HEK293 (cell line): Measurements from ENCODE around the gene PMM1.

ENCODE experiments used
- GLIS1 ChIP-seq: fragments of 450-650 bp; formaldehyde crosslinking; IDR thresholded peaks from 2 replicates; pipeline ENCODE4 v1.5.1; 2016; ENCODE audit warnings: missing biosample characterization, missing genetic modification characterization
- RBAK ChIP-seq: fragments of 450-650 bp; formaldehyde crosslinking; IDR thresholded peaks from 2 replicates; pipeline ENCODE4 v1.5.1; 2016; ENCODE audit warnings: missing biosample characterization, missing genetic modification characterization
- SP2 ChIP-seq: fragments of 450-650 bp; formaldehyde crosslinking; IDR thresholded peaks from 2 replicates; pipeline ENCODE4 v1.5.1; 2016; ENCODE audit warnings: missing biosample characterization, missing genetic modification characterization
- SP3 ChIP-seq: fragments of 450-650 bp; formaldehyde crosslinking; IDR thresholded peaks from 2 replicates; pipeline ENCODE4 v1.5.1; 2016; ENCODE audit warnings: missing biosample characterization, missing genetic modification characterization
- SP7 ChIP-seq: fragments of 450-650 bp; formaldehyde crosslinking; IDR thresholded peaks from 2 replicates; pipeline ENCODE4 v1.5.1; 2016; ENCODE audit warnings: missing biosample characterization, missing genetic modification characterization
- ZBTB20 ChIP-seq: fragments of 450-650 bp; formaldehyde crosslinking; IDR thresholded peaks from 2 replicates; pipeline ENCODE4 v1.5.1; 2016; ENCODE audit warnings: missing biosample characterization, missing genetic modification characterization
- ZEB2 ChIP-seq: fragments of 450-650 bp; formaldehyde crosslinking; IDR thresholded peaks from 2 replicates; pipeline ENCODE4 v1.5.1; 2016; ENCODE audit warnings: missing biosample characterization, missing genetic modification characterization
- ZIC2 ChIP-seq: fragments of 450-650 bp; formaldehyde crosslinking; IDR thresholded peaks from 2 replicates; pipeline ENCODE4 v1.5.1; 2016; ENCODE audit warnings: missing biosample characterization, missing genetic modification characterization
- ZNF274 ChIP-seq, 2 experiments: fragments of 200-500 bp in 1 of 2; fragments of 450-650 bp in 1 of 2; sonication (Bioruptor generic) in 1 of 2; formaldehyde crosslinking in 1 of 2; IDR thresholded peaks; 2 replicates each; pipeline versions ENCODE4 v1.5.1 to v1.6.1; 2014 to 2016; ENCODE audit warnings: borderline replicate concordance in 1 of 2, inconsistent platforms in 1 of 2, low read length in 1 of 2, missing biosample characterization in 1 of 2, missing genetic modification characterization in 1 of 2
- ZNF292 ChIP-seq: fragments of 450-650 bp; formaldehyde crosslinking; IDR thresholded peaks from 2 replicates; pipeline ENCODE4 v1.5.1; 2016; ENCODE audit warnings: low read depth, missing biosample characterization, missing genetic modification characterization, borderline replicate concordance
- ZNF335 ChIP-seq: fragments of 450-650 bp; formaldehyde crosslinking; conservative IDR thresholded peaks from 2 replicates; pipeline ENCODE4 v1.5.1; 2016; ENCODE audit warnings: missing biosample characterization, missing genetic modification characterization
- ZNF394 ChIP-seq: fragments of 450-650 bp; formaldehyde crosslinking; IDR thresholded peaks from 2 replicates; pipeline ENCODE4 v1.5.1; 2016; ENCODE audit warnings: missing biosample characterization, missing genetic modification characterization, mild to moderate bottlenecking, moderate library complexity, borderline replicate concordance
- ZNF501 ChIP-seq: fragments of 450-650 bp; formaldehyde crosslinking; IDR thresholded peaks from 2 replicates; pipeline ENCODE4 v1.5.1; 2016; ENCODE audit warnings: missing biosample characterization, missing genetic modification characterization
- ZNF654 ChIP-seq: fragments of 450-650 bp; formaldehyde crosslinking; IDR thresholded peaks from 2 replicates; pipeline ENCODE4 v1.5.1; 2016; ENCODE audit warnings: low read depth, missing biosample characterization, missing genetic modification characterization
- ZNF785 ChIP-seq: fragments of 450-650 bp; formaldehyde crosslinking; IDR thresholded peaks from 2 replicates; pipeline ENCODE4 v1.5.1; 2016; ENCODE audit warnings: missing biosample characterization, missing genetic modification characterization
- TF ChIP-seq, protein P1 (sequence below): fragments of 450-650 bp; formaldehyde crosslinking; IDR thresholded peaks from 2 replicates; pipeline ENCODE4 v1.5.1; 2016; ENCODE audit warnings: missing biosample characterization, missing genetic modification characterization
- TF ChIP-seq, protein P2 (sequence below): fragments of 450-650 bp; formaldehyde crosslinking; IDR thresholded peaks from 2 replicates; pipeline ENCODE4 v1.5.1; 2016; ENCODE audit warnings: missing biosample characterization, missing genetic modification characterization
- TF ChIP-seq, protein P3 (sequence below): fragments of 450-650 bp; formaldehyde crosslinking; optimal IDR thresholded peaks from 2 replicates; pipeline ENCODE3; 2016; ENCODE audit warnings: missing biosample characterization, mild to moderate bottlenecking, missing genetic modification characterization
- TF ChIP-seq, protein P4 (sequence below): fragments of 450-650 bp; formaldehyde crosslinking; IDR thresholded peaks from 2 replicates; pipeline ENCODE4 v1.5.1; 2016; ENCODE audit warnings: missing biosample characterization, missing genetic modification characterization
- TF ChIP-seq, protein P5 (sequence below): fragments of 450-650 bp; formaldehyde crosslinking; IDR thresholded peaks from 2 replicates; pipeline ENCODE4 v1.5.1; 2016; ENCODE audit warnings: missing biosample characterization, missing genetic modification characterization
- TF ChIP-seq, protein P6 (sequence below): fragments of 450-650 bp; formaldehyde crosslinking; IDR thresholded peaks from 2 replicates; pipeline ENCODE4 v1.5.1; 2016; ENCODE audit warnings: missing biosample characterization, missing genetic modification characterization
- TF ChIP-seq, protein P7 (sequence below): fragments of 450-650 bp; formaldehyde crosslinking; IDR thresholded peaks from 2 replicates; pipeline ENCODE4 v1.5.1; 2017; ENCODE audit warnings: missing biosample characterization, missing genetic modification characterization
- TF ChIP-seq, protein P8 (sequence below): fragments of 450-650 bp; formaldehyde crosslinking; IDR thresholded peaks from 2 replicates; pipeline ENCODE4 v1.5.1; 2016; ENCODE audit warnings: missing biosample characterization, missing genetic modification characterization

Gene PMM1

DNA sequence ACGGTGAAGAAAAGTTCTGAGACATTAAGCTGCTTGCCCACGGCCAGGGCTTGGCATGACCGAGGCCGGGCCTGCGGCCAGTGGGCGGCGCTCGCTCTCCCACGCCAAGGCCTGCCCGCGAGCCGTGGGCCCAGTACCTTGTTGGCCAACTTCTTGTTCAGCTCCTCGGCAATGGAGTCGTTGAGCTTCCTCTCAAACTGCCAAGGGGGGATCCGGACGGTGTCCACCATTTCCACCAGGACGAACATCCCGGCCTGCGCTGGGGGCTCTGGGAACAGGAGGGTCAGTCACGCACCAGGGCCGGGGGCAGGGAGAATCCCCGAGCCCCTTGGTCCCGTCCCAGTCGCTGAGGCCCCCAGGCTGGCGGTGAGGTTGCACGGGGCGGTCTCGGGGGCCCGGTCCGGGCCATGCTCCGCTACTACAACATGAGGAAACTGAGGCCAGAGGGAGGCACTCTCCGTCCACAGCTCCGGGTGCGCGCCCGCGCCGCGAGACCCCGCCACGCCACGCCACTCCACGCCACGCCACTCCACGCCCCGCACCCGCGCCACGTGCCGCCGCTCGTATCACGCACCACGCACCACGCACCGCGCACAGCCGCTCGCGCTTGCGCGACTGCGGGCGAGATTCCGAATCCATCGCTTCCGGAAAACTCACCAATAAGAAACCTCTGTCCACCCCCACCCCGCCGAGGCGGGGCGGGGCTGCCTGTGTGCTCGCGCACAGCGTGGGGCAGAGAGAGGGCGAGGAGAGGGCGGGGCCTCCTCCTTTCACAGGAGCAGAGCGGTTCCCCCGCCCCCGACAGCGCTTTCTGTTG lies 45.6 kb downstream of the PMM1 start, which contains the start of gene POLR3H (continued):
- TF ChIP-seq RBAK (tag by site-specific recombination) (no peak), SP7 (tag by site-specific recombination) (0 out of 2 replicates have a peak, but pooled peaks have one; percentile 34), ZNF292 (tag by site-specific recombination) (no peak), ZBTB20 (tag by site-specific recombination) (peak; percentile 23; the same call in 1 of the 2 replicates), ZNF654 (tag by site-specific recombination) (no peak), ZNF394 (tag by site-specific recombination) (no peak), ZNF335 (tag by site-specific recombination) (peak; percentile 76), ZNF501 (tag by site-specific recombination) (peak; percentile 76; the same call in 1 of the 2 replicates), ZNF785 (tag by site-specific recombination) (peak; percentile 84; the same call in 1 of the 2 replicates), ZEB2 (tag by site-specific recombination) (0 out of 2 replicates have a peak, but pooled peaks have one; percentile 8), ZNF274 (IDR thresholded peaks at IDR 0.05; ENCODE audit: low read length) (no peak), ZNF274 (tag by site-specific recombination; IDR thresholded peaks at IDR 0.05; ENCODE audit: borderline replicate concordance) (no peak), SP3 (tag by site-specific recombination) (peak; percentile 82), GLIS1 (tag by site-specific recombination) (peak; percentile 82; the same call in 1 of the 2 replicates), SP2 (peak; percentile 95), ZIC2 (tag by site-specific recombination) (peak; percentile 51)
- TF ChIP-seq, protein P1, sequence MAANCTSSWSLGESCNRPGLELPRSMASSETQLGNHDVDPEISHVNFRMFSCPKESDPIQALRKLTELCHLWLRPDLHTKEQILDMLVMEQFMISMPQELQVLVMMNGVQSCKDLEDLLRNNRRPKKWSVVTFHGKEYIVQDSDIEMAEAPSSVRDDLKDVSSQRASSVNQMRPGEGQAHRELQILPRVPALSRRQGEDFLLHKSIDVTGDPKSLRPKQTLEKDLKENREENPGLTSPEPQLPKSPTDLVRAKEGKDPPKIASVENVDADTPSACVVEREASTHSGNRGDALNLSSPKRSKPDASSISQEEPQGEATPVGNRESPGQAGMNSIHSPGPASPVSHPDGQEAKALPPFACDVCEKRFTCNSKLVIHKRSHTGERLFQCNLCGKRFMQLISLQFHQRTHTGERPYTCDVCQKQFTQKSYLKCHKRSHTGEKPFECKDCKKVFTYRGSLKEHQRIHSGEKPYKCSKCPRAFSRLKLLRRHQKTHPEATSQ (tag by site-specific recombination) = peak; percentile 17; the same call in 1 of the 2 replicates
- TF ChIP-seq, protein P2, sequence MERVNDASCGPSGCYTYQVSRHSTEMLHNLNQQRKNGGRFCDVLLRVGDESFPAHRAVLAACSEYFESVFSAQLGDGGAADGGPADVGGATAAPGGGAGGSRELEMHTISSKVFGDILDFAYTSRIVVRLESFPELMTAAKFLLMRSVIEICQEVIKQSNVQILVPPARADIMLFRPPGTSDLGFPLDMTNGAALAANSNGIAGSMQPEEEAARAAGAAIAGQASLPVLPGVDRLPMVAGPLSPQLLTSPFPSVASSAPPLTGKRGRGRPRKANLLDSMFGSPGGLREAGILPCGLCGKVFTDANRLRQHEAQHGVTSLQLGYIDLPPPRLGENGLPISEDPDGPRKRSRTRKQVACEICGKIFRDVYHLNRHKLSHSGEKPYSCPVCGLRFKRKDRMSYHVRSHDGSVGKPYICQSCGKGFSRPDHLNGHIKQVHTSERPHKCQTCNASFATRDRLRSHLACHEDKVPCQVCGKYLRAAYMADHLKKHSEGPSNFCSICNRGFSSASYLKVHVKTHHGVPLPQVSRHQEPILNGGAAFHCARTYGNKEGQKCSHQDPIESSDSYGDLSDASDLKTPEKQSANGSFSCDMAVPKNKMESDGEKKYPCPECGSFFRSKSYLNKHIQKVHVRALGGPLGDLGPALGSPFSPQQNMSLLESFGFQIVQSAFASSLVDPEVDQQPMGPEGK (tag by site-specific recombination) = peak; percentile 87
- TF ChIP-seq, protein P3, sequence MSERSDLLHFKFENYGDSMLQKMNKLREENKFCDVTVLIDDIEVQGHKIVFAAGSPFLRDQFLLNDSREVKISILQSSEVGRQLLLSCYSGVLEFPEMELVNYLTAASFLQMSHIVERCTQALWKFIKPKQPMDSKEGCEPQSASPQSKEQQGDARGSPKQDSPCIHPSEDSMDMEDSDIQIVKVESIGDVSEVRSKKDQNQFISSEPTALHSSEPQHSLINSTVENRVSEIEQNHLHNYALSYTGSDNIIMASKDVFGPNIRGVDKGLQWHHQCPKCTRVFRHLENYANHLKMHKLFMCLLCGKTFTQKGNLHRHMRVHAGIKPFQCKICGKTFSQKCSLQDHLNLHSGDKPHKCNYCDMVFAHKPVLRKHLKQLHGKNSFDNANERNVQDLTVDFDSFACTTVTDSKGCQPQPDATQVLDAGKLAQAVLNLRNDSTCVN (tag by site-specific recombination) = peak; percentile 71
- TF ChIP-seq, protein P4, sequence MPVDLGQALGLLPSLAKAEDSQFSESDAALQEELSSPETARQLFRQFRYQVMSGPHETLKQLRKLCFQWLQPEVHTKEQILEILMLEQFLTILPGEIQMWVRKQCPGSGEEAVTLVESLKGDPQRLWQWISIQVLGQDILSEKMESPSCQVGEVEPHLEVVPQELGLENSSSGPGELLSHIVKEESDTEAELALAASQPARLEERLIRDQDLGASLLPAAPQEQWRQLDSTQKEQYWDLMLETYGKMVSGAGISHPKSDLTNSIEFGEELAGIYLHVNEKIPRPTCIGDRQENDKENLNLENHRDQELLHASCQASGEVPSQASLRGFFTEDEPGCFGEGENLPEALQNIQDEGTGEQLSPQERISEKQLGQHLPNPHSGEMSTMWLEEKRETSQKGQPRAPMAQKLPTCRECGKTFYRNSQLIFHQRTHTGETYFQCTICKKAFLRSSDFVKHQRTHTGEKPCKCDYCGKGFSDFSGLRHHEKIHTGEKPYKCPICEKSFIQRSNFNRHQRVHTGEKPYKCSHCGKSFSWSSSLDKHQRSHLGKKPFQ (tag by site-specific recombination) = no peak
- TF ChIP-seq, protein P5, sequence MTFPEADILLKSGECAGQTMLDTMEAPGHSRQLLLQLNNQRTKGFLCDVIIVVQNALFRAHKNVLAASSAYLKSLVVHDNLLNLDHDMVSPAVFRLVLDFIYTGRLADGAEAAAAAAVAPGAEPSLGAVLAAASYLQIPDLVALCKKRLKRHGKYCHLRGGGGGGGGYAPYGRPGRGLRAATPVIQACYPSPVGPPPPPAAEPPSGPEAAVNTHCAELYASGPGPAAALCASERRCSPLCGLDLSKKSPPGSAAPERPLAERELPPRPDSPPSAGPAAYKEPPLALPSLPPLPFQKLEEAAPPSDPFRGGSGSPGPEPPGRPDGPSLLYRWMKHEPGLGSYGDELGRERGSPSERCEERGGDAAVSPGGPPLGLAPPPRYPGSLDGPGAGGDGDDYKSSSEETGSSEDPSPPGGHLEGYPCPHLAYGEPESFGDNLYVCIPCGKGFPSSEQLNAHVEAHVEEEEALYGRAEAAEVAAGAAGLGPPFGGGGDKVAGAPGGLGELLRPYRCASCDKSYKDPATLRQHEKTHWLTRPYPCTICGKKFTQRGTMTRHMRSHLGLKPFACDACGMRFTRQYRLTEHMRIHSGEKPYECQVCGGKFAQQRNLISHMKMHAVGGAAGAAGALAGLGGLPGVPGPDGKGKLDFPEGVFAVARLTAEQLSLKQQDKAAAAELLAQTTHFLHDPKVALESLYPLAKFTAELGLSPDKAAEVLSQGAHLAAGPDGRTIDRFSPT (tag by site-specific recombination) = peak; percentile 79; the same call in 1 of the 2 replicates
- TF ChIP-seq, protein P6, sequence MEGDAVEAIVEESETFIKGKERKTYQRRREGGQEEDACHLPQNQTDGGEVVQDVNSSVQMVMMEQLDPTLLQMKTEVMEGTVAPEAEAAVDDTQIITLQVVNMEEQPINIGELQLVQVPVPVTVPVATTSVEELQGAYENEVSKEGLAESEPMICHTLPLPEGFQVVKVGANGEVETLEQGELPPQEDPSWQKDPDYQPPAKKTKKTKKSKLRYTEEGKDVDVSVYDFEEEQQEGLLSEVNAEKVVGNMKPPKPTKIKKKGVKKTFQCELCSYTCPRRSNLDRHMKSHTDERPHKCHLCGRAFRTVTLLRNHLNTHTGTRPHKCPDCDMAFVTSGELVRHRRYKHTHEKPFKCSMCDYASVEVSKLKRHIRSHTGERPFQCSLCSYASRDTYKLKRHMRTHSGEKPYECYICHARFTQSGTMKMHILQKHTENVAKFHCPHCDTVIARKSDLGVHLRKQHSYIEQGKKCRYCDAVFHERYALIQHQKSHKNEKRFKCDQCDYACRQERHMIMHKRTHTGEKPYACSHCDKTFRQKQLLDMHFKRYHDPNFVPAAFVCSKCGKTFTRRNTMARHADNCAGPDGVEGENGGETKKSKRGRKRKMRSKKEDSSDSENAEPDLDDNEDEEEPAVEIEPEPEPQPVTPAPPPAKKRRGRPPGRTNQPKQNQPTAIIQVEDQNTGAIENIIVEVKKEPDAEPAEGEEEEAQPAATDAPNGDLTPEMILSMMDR (tag by site-specific recombination) = peak; percentile 88
- TF ChIP-seq, protein P7, sequence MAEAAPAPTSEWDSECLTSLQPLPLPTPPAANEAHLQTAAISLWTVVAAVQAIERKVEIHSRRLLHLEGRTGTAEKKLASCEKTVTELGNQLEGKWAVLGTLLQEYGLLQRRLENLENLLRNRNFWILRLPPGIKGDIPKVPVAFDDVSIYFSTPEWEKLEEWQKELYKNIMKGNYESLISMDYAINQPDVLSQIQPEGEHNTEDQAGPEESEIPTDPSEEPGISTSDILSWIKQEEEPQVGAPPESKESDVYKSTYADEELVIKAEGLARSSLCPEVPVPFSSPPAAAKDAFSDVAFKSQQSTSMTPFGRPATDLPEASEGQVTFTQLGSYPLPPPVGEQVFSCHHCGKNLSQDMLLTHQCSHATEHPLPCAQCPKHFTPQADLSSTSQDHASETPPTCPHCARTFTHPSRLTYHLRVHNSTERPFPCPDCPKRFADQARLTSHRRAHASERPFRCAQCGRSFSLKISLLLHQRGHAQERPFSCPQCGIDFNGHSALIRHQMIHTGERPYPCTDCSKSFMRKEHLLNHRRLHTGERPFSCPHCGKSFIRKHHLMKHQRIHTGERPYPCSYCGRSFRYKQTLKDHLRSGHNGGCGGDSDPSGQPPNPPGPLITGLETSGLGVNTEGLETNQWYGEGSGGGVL = peak; percentile 54; the same call in 1 of the 2 replicates
- TF ChIP-seq, protein P8, sequence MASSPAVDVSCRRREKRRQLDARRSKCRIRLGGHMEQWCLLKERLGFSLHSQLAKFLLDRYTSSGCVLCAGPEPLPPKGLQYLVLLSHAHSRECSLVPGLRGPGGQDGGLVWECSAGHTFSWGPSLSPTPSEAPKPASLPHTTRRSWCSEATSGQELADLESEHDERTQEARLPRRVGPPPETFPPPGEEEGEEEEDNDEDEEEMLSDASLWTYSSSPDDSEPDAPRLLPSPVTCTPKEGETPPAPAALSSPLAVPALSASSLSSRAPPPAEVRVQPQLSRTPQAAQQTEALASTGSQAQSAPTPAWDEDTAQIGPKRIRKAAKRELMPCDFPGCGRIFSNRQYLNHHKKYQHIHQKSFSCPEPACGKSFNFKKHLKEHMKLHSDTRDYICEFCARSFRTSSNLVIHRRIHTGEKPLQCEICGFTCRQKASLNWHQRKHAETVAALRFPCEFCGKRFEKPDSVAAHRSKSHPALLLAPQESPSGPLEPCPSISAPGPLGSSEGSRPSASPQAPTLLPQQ (tag by site-specific recombination) = peak; percentile 95
